ENCODE measurements around the gene WNT5B.
A peak's percentile ranks its signal among the peaks of the same experiment; 100 is the strongest.

Gene WNT5B

GRCh38 chr12:1651946-1652345 is 22.9 kb downstream of the WNT5B start:
- DNase-seq (ENCODE audit: low read depth), result no peak

- no peak for DNase-seq (ENCODE audit: low read depth)
Measured at GRCh38 chr12:1655225-1655788, 26.3 kb downstream of the WNT5B start.

- no peak for DNase-seq (ENCODE audit: low read depth)
Measured at GRCh38 chr12:1656902-1657301, 27.9 kb downstream of the WNT5B start.

- no peak for DNase-seq (ENCODE audit: low read depth)
Measured at GRCh38 chr12:1657688-1658087, 28.7 kb downstream of the WNT5B start.

- peak; percentile 44 for DNase-seq (ENCODE audit: low read depth)
Measured at GRCh38 chr12:1660304-1661187, 31.5 kb downstream of the WNT5B start.

- DNase-seq (ENCODE audit: low read depth), result peak; percentile 73
Measured at GRCh38 chr12:1661553-1662335, 32.7 kb downstream of the WNT5B start.

- DNase-seq (ENCODE audit: low read depth), result peak; percentile 31
Measured at GRCh38 chr12:1662761-1663439, 33.9 kb downstream of the WNT5B start.

- no peak for DNase-seq (ENCODE audit: low read depth)
Measured at GRCh38 chr12:1663440-1664132, 34.6 kb downstream of the WNT5B start.

- no peak for DNase-seq (ENCODE audit: low read depth)
Measured at GRCh38 chr12:1665366-1665765, 36.3 kb downstream of the WNT5B start.

GRCh38 chr12:1666215-1666614 is 37.2 kb downstream of the WNT5B start:
- DNase-seq (ENCODE audit: low read depth), result no peak

- DNase-seq (ENCODE audit: low read depth), result no peak
Measured at GRCh38 chr12:1666685-1667162, 37.7 kb downstream of the WNT5B start.

- DNase-seq (ENCODE audit: low read depth), result no peak
Measured at GRCh38 chr12:1668833-1669543, 40.0 kb downstream of the WNT5B start.

GRCh38 chr12:1670358-1671268 is 41.6 kb downstream of the WNT5B start:
- no peak for DNase-seq (ENCODE audit: low read depth)

GRCh38 chr12:1676043-1676442 is 47.0 kb downstream of the WNT5B start:
- no peak for DNase-seq (ENCODE audit: low read depth)

GRCh38 chr12:1680804-1681492 is 51.9 kb downstream of the WNT5B start:
- no peak for DNase-seq (ENCODE audit: low read depth)

GRCh38 chr12:1681493-1681807 is 52.4 kb downstream of the WNT5B start:
- no peak for DNase-seq (ENCODE audit: low read depth)

- no peak for DNase-seq (ENCODE audit: low read depth)
Measured at GRCh38 chr12:1688086-1688710, 59.2 kb downstream of the WNT5B start.

GRCh38 chr12:1690578-1691122 is 61.6 kb downstream of the WNT5B start, which contains the start of gene ADIPOR2:
TSS of gene ADIPOR2 (plus strand) at chr12:1691070. CDS start at chr12:1754344, 63,274 bp downstream.
- peak; percentile 93 for DNase-seq (ENCODE audit: low read depth)

Measured in activated T-helper 9 cell treated with anti-CD3 and anti-CD28 coated beads, Interleukin-2, amount 50 U/mL, for 16 hours (primary cell).